Body of pancreas (tissue), 4 donors: ENCODE results near the gene STK32B.

Experiments used
- CTCF ChIP-seq, 7 experiments: fragments of 450-650 bp in 4 of 7; fragments of 200-600 bp in 3 of 7; sonication (generic) in 3 of 7; IDR thresholded peaks; one replicate each; pipeline ENCODE4 v1.5.1; 2016 to 2019; ENCODE audit warnings: antibody characterized with exemption in 7 of 7
- POLR2A ChIP-seq, 3 donors: fragments of 450-650 bp; IDR thresholded peaks; one replicate each; pipeline ENCODE4 v1.6.1; 2016; ENCODE audit warnings: antibody characterized with exemption in 3 of 3, mild to moderate bottlenecking in 2 of 3

- TF ChIP-seq CTCF (IDR thresholded peaks at IDR 0.05) (no peak), POLR2A (IDR thresholded peaks at IDR 0.05) (no peak)
Measured at GRCh38 chr4:5238173-5238572, 186.9 kb downstream of the STK32B start.
